ENCODE results near the gene CYTH2. TPM values are rescaled to one million over a fixed set of nuclear protein-coding genes. Genes with fewer than 3 reads are reported as not detected.

CYTH2 gene
- total RNA-seq, 1 experiment from 2014 or later: 72.6 TPM

GRCh38 chr19:48516536-48516935, 47.4 kb downstream of the CYTH2 start:
- DNase-seq (ENCODE audit: low spot score) (no peak), ATAC-seq (no peak)
- TF ChIP-seq USF2 (CRISPR knock-in tag; IDR thresholded peaks at IDR 0.05) (no peak), HMGXB4 (CRISPR knock-in tag; IDR thresholded peaks at IDR 0.05) (no peak), ZNF263 (CRISPR knock-in tag; IDR thresholded peaks at IDR 0.05; ENCODE audit: low read depth) (no peak), GRHL2 (CRISPR knock-in tag; IDR thresholded peaks at IDR 0.05; ENCODE audit: insufficient replicate concordance, severe bottlenecking) (no peak), NR2C2 (CRISPR knock-in tag; IDR thresholded peaks at IDR 0.05) (no peak), ATF6 (CRISPR knock-in tag; IDR thresholded peaks at IDR 0.05) (no peak)
- Mint-ChIP-seq H3K27me3 (ENCODE audit: low read depth) (no peaks in the 10 kb centered on the region), H3K36me3 (no peaks in the 10 kb centered on the region), H3K27ac (no peak overlapping the region), H3K4me1 (peaks cover 8% of the 10 kb centered on the region), H3K4me3 (no peak overlapping the region), H3K9me3 (no peaks in the 10 kb centered on the region)
- POLR2A ChIA-PET: no interaction called here
- CTCF ChIA-PET: interaction anchor here (0.6 to 2.1 kb wide), 4 partner anchors 10 to 136 kb away, joined by 4 to 7 read pairs (median 6); no protein-coding TSS in a partner anchor

- ChIA-PET CTCF (interaction anchor here (0.6 to 1.5 kb wide), 3 partner anchors 91 to 838 kb away, joined by 3 read pairs; no protein-coding TSS in a partner anchor), POLR2A (no interaction called here)
- no peak for DNase-seq (ENCODE audit: low spot score)
- Mint-ChIP-seq H3K4me1 (peaks cover 8% of the 10 kb centered on the region), H3K36me3 (no peaks in the 10 kb centered on the region), H3K27me3 (ENCODE audit: low read depth) (no peaks in the 10 kb centered on the region), H3K27ac (peak overlapping the region; percentile 38; the same call in 1 of the 2 replicates), H3K4me3 (no peak overlapping the region), H3K9me3 (no peaks in the 10 kb centered on the region)
- no peak for ATAC-seq
- no peak for TF ChIP-seq HMGXB4 (CRISPR knock-in tag; IDR thresholded peaks at IDR 0.05)
- no peak for TF ChIP-seq SMAD4 (CRISPR knock-in tag; IDR thresholded peaks at IDR 0.05)
- TF ChIP-seq GRHL2 (CRISPR knock-in tag; IDR thresholded peaks at IDR 0.05; ENCODE audit: insufficient replicate concordance, severe bottlenecking): no peak
- no peak for TF ChIP-seq ZBTB21 (CRISPR knock-in tag; IDR thresholded peaks at IDR 0.05; ENCODE audit: borderline replicate concordance)
- no peak for TF ChIP-seq MXD4 (CRISPR knock-in tag; IDR thresholded peaks at IDR 0.05; ENCODE audit: borderline replicate concordance)
- no peak for TF ChIP-seq CBFB (CRISPR knock-in tag; IDR thresholded peaks at IDR 0.05; ENCODE audit: low read depth)
- no peak for TF ChIP-seq ZNF416 (CRISPR knock-in tag; IDR thresholded peaks at IDR 0.05)
- no peak for TF ChIP-seq MLX (CRISPR knock-in tag; IDR thresholded peaks at IDR 0.05)
- TF ChIP-seq E2F1 (CRISPR knock-in tag; IDR thresholded peaks at IDR 0.05): no peak
- TF ChIP-seq ERG (CRISPR knock-in tag; IDR thresholded peaks at IDR 0.05): no peak
- no peak for TF ChIP-seq TP53 (CRISPR knock-in tag; IDR thresholded peaks at IDR 0.05)
- no peak for TF ChIP-seq OVOL2 (CRISPR knock-in tag; IDR thresholded peaks at IDR 0.05; ENCODE audit: borderline replicate concordance)
- no peak for TF ChIP-seq GTF2I (CRISPR knock-in tag; conservative IDR thresholded peaks at IDR 0.05)
- no peak for TF ChIP-seq ZNF532 (CRISPR knock-in tag; IDR thresholded peaks at IDR 0.05; ENCODE audit: borderline replicate concordance)
Measured at GRCh38 chr19:48518207-48518606, 49.0 kb downstream of the CYTH2 start.

All from WTC11 (cell line).